DND-41 (cell line): ENCODE data around the gene PRSS21.

Experiments
- ATAC-seq: fragments of 200-7000 bp; cut with Tn5 transposase; 3 replicates; pipeline ENCODE4 v1.9.1; 2021; ENCODE audit warnings: low read depth; ENCODE audit not compliant: insufficient read depth
- DNase-seq: peaks from one replicate; pipeline ENCODE4 v3.0.0-alpha.2; 2020
- H2AFZ ChIP-seq: 2 replicates; pipeline ENCODE4 v1.6.0; 2012; ENCODE audit warnings: low read depth, low read length
- H3K27ac ChIP-seq: 2 replicates; pipeline ENCODE4 v1.5.1; 2012; ENCODE audit warnings: low read length, inconsistent platforms
- H3K27me3 ChIP-seq: fragments of 200-600 bp; sonication (generic); 2 replicates; pipeline ENCODE4 v1.6.0; 2012; ENCODE audit warnings: low read length, mild to moderate bottlenecking, inconsistent platforms; ENCODE audit not compliant: insufficient read depth, poor library complexity
- H3K36me3 ChIP-seq: 2 replicates; pipeline ENCODE4 v1.5.1; 2012; ENCODE audit warnings: low read length, inconsistent platforms; ENCODE audit not compliant: insufficient read depth
- H3K4me1 ChIP-seq: 2 replicates; pipeline ENCODE4 v1.5.1; 2012; ENCODE audit warnings: mild to moderate bottlenecking, low read length; ENCODE audit not compliant: insufficient read depth
- H3K4me2 ChIP-seq: 2 replicates; pipeline ENCODE4 v1.6.0; 2012; ENCODE audit warnings: mild to moderate bottlenecking, moderate library complexity, low read length, inconsistent platforms; ENCODE audit not compliant: insufficient read depth
- H3K4me3 ChIP-seq, 2 experiments: fragments of 200-600 bp in 1 of 2; shearing (Covaris generic) in 1 of 2; 2 replicates each; pipeline ENCODE4 v1.5.1; 2012 to 2016; ENCODE audit warnings: inconsistent platforms in 2 of 2, low read length in 2 of 2, mild to moderate bottlenecking in 2 of 2, low read depth in 1 of 2, moderate library complexity in 1 of 2
- H3K79me2 ChIP-seq: 2 replicates; pipeline ENCODE4 v1.6.0; 2012; ENCODE audit warnings: low read length, inconsistent platforms; ENCODE audit not compliant: insufficient read depth
- H3K9ac ChIP-seq: 2 replicates; pipeline ENCODE4 v1.6.0; 2012; ENCODE audit warnings: low read depth, mild to moderate bottlenecking, inconsistent platforms, low read length, moderate library complexity
- H3K9me3 ChIP-seq: 2 replicates; pipeline ENCODE4 v1.5.1; 2012; ENCODE audit warnings: low read length, moderate library complexity, mild to moderate bottlenecking, inconsistent platforms; ENCODE audit not compliant: insufficient read depth, severe bottlenecking
- H4K20me1 ChIP-seq: 2 replicates; pipeline ENCODE4 v1.6.0; 2012; ENCODE audit warnings: low read length; ENCODE audit not compliant: insufficient read depth
- CTCF ChIP-seq: IDR thresholded peaks from 2 replicates; pipeline ENCODE4 v1.5.1; 2012; ENCODE audit warnings: borderline replicate concordance, low read length, moderate library complexity, mild to moderate bottlenecking; ENCODE audit not compliant: poor library complexity, severe bottlenecking; ENCODE audit errors: extremely low read depth
- EZH2 ChIP-seq: IDR thresholded peaks from 3 replicates; pipeline ENCODE4 v1.6.1; 2012; ENCODE audit warnings: borderline replicate concordance, low read depth, mild to moderate bottlenecking, moderate library complexity, low read length, inconsistent platforms; ENCODE audit not compliant: severe bottlenecking

Gene PRSS21

GRCh38 chr16:2811703-2812471 is 5.2 kb upstream of the PRSS21 start:
- H3K27me3 ChIP-seq: peaks cover 4% of the 10 kb centered on the region
- H3K36me3 ChIP-seq: no peaks in the 10 kb centered on the region
- H3K4me1 ChIP-seq: no peaks in the 10 kb centered on the region
- H3K4me2 ChIP-seq: no peak overlapping the region
- no peaks in the 10 kb centered on the region for H3K9me3 ChIP-seq
- no peaks in the 10 kb centered on the region for H4K20me1 ChIP-seq
- no peak overlapping the region for H3K27ac ChIP-seq
- DNase-seq (no peak), ATAC-seq (no peak)
- TF ChIP-seq CTCF: no peak
- no peak for TF ChIP-seq EZH2
- H3K79me2 ChIP-seq: no peaks in the 10 kb centered on the region
- H2AFZ ChIP-seq: no peak overlapping the region
- no peak overlapping the region for H3K9ac ChIP-seq
- H3K4me3 ChIP-seq: no peak overlapping the region

GRCh38 chr16:2813771-2814221 is 3.2 kb upstream of the PRSS21 start:
- Histone ChIP-seq H3K79me2 (no peaks in the 10 kb centered on the region), H3K9ac (no peak overlapping the region), H3K4me1 (no peaks in the 10 kb centered on the region), H3K4me2 (no peak overlapping the region), H3K4me3 (no peak overlapping the region), H3K27ac (no peak overlapping the region), H3K36me3 (no peaks in the 10 kb centered on the region), H3K27me3 (peaks cover 4% of the 10 kb centered on the region), H3K9me3 (no peaks in the 10 kb centered on the region), H4K20me1 (no peaks in the 10 kb centered on the region), H2AFZ (no peak overlapping the region)
- TF ChIP-seq CTCF (no peak), EZH2 (no peak)
- no peak for DNase-seq
- no peak for ATAC-seq

DNA sequence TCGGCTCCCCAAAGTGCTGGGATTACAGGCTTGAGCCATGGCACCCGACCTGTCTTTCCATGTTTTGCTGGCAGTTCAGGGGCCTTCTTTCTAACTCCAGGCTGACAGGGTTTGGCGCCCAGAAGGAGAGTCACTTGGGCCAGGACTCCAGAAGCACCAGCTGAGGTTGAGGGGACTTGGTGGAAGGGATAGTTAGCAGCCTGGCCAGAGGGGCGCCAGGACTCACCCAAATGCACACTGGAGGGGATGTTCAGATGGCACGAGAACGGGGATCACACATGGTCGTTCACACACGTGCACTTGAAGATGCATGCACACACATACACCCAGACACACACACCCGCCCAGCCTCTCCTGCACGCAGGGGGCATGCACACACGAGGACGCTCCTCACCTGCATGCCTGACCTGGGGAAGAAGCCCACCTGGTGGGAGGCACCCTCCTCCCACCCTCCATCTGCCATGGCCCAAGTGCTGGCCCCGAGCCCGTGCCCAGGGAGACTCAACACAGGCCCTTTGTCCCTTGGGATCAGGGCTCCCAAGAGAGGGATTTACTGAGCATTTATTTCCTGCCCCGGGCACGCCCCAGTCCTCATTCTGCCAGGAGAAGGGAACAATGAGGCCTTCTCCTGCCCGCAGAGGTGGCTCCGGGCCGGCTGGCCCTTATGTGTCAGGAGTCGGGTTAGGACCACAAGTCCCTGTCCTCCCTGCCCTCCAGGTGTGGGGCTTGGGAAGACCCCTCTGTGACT is 2.3 kb upstream of the PRSS21 start:
- DNase-seq: no peak
- Histone ChIP-seq H3K27ac (no peak overlapping the region), H3K4me3 (no peak overlapping the region), H2AFZ (no peak overlapping the region), H3K9me3 (no peaks in the 10 kb centered on the region), H3K9ac (no peak overlapping the region), H3K4me1 (no peaks in the 10 kb centered on the region), H3K27me3 (peaks cover 4% of the 10 kb centered on the region), H4K20me1 (no peaks in the 10 kb centered on the region), H3K36me3 (no peaks in the 10 kb centered on the region), H3K4me2 (no peak overlapping the region), H3K79me2 (no peaks in the 10 kb centered on the region)
- TF ChIP-seq EZH2: no peak
- no peak for TF ChIP-seq CTCF
- ATAC-seq: no peak
